ENCODE measurements around the gene RUNX2. TPM values are rescaled to one million over a fixed set of nuclear protein-coding genes. Genes with fewer than 3 reads are reported as not detected.

Gene RUNX2
- total and polyA plus RNA-seq, 10 of the 15 experiments (the other 5 are each of a cell fraction or from before 2014, with no cell fraction given), result 0.01 to 0.77 (median 0.15) TPM; not detected in 3

GRCh38 chr6:45386501-45386900 lies 58.4 kb downstream of the RUNX2 start:
- WGBS (ENCODE audit: insufficient coverage, insufficient replicate concordance, low lambda C conversion rate, missing lambda C conversion rate), result 47% methylated on average over 3 of the region's 3 CpGs
- no peaks in the 10 kb centered on the region for H3K4me1 ChIP-seq (ENCODE audit: control insufficient read depth, insufficient read depth, low read length)
- DNase-seq (ENCODE audit: low read depth, low spot score) (no peak), ATAC-seq (no peak), FAIRE-seq (no peak)
- no peaks in the 10 kb centered on the region for H4K20me1 ChIP-seq (ENCODE audit: control insufficient read depth, insufficient read depth)
- no peak overlapping the region for H3K27ac ChIP-seq (ENCODE audit: control insufficient read depth, insufficient read depth)
- ChIA-PET SMC1A (ENCODE audit: uncharacterized antibody, unreplicated experiment) (interaction anchor here (0.5 kb wide), 1 partner anchor 452 kb away, joined by 6 read pairs; no protein-coding TSS in a partner anchor), POLR2A (no interaction called here), RAD21 (ENCODE audit: unreplicated experiment) (no interaction called here), CTCF (interaction anchor here (1.7 kb wide), 1 partner anchor 10 kb away, joined by 3 read pairs; no protein-coding TSS in a partner anchor)
- H3K79me2 ChIP-seq (ENCODE audit: control insufficient read depth, insufficient read depth, low read length), result no peaks in the 10 kb centered on the region
- no peaks in the 10 kb centered on the region; a peak in 1 of 4 replicates for H3K27me3 ChIP-seq (replicated peaks in 1 of 2; ENCODE audit: control insufficient read depth in 2 of 2, insufficient read depth in 2 of 2, low read length in 1 of 2)
- in situ Hi-C loops (cut with MboI), result no loop called here
- H3K4me3 ChIP-seq, result no peak overlapping the region
- TF ChIP-seq SMAD5 (IDR thresholded peaks at IDR 0.05; ENCODE audit: low read depth), result no peak
- TF ChIP-seq MXI1 (IDR thresholded peaks at IDR 0.05; ENCODE audit: low read depth, low read length), result no peak
- TF ChIP-seq NFXL1 (IDR thresholded peaks at IDR 0.05; ENCODE audit: borderline replicate concordance), result no peak
- TF ChIP-seq E2F4 (IDR thresholded peaks at IDR 0.05; ENCODE audit: low read depth, low read length), result no peak
- TF ChIP-seq HDGF (IDR thresholded peaks at IDR 0.05), result no peak
- no peak for TF ChIP-seq PKNOX1 (IDR thresholded peaks at IDR 0.05)
- no peak for TF ChIP-seq ZBTB11 (CRISPR knock-in tag; IDR thresholded peaks at IDR 0.05)
- no peak for TF ChIP-seq CREM (IDR thresholded peaks at IDR 0.05; ENCODE audit: low read depth)
- TF ChIP-seq RUNX3 (IDR thresholded peaks at IDR 0.05; ENCODE audit: low read length), result no peak
- TF ChIP-seq STAT1 (conservative IDR thresholded peaks at IDR 0.05), result no peak
- TF ChIP-seq PAX8 (IDR thresholded peaks at IDR 0.05), result no peak
- no peak for TF ChIP-seq RELA (IDR thresholded peaks at IDR 0.05; ENCODE audit: borderline replicate concordance, partially characterized antibody)
- no peak for TF ChIP-seq RAD21 (IDR thresholded peaks at IDR 0.05; ENCODE audit: insufficient read depth, low read depth, low read length)
- TF ChIP-seq SMARCA5 (IDR thresholded peaks at IDR 0.05), result no peak
- no peak for TF ChIP-seq GABPA (IDR thresholded peaks at IDR 0.05; ENCODE audit: low read depth)
- TF ChIP-seq BHLHE40 (IDR thresholded peaks at IDR 0.05; ENCODE audit: borderline replicate concordance in 1 of 2, low read depth in 2 of 2, low read length in 1 of 2), result no peak
- no peak for TF ChIP-seq SKIL (IDR thresholded peaks at IDR 0.05; ENCODE audit: low read depth, poor library complexity, severe bottlenecking)
- H2AFZ ChIP-seq (ENCODE audit: control insufficient read depth, low read depth, low read length), result no peak overlapping the region
- H3K4me2 ChIP-seq (ENCODE audit: control insufficient read depth, insufficient read depth), result no peak overlapping the region
- H3K36me3 ChIP-seq (ENCODE audit: control insufficient read depth in 2 of 2, insufficient read depth in 2 of 2, low read length in 1 of 2), result no peaks in the 10 kb centered on the region
- intact Hi-C loops (cut with micrococcal nuclease; ENCODE audit: unreplicated experiment), result no loop called here
- BruUV-seq (replicated peaks), result no TSS peak
- no peak overlapping the region for H3K9ac ChIP-seq (ENCODE audit: control insufficient read depth, insufficient read depth, low read length)
- no peaks in the 10 kb centered on the region for H3K9me3 ChIP-seq (replicated peaks; ENCODE audit: control insufficient read depth, insufficient read depth, low read length)
